Mesendoderm (in vitro differentiated cells): ENCODE data around the gene INTS12.

Experiments used
- DNase-seq: peaks from one replicate; pipeline ENCODE4 v3.0.0; 2013
- H2AK5ac ChIP-seq: 2 replicates; pipeline ENCODE4 v1.6.1; 2013; ENCODE audit warnings: low read length, inconsistent platforms
- H2BK120ac ChIP-seq: 2 replicates; pipeline ENCODE4 v1.6.1; 2013; ENCODE audit warnings: low read depth, mild to moderate bottlenecking, low read length, moderate library complexity, mixed read lengths
- H2BK15ac ChIP-seq: replicated peaks from 2 replicates; pipeline ENCODE4 v1.6.1; 2013; ENCODE audit warnings: low read depth, mild to moderate bottlenecking, moderate library complexity
- H2BK5ac ChIP-seq: 2 replicates; pipeline ENCODE4 v1.6.1; 2013; ENCODE audit warnings: low read length, inconsistent platforms
- H3K18ac ChIP-seq: 2 replicates; pipeline ENCODE4 v1.6.1; 2013; ENCODE audit warnings: mild to moderate bottlenecking, low read length, mixed read lengths
- H3K23ac ChIP-seq: one replicate; pipeline ENCODE4 v1.6.1; 2013; ENCODE audit warnings: low read length
- H3K27ac ChIP-seq: 2 replicates; pipeline ENCODE4 v1.5.1; 2013; ENCODE audit warnings: low read depth, mild to moderate bottlenecking, inconsistent platforms, low read length, moderate library complexity
- H3K27me3 ChIP-seq: 2 replicates; pipeline ENCODE4 v1.6.1; 2013; ENCODE audit warnings: low read length, control low read depth, mild to moderate bottlenecking, inconsistent platforms; ENCODE audit not compliant: insufficient read depth, poor library complexity
- H3K36me3 ChIP-seq: 2 replicates; pipeline ENCODE4 v1.6.1; 2013; ENCODE audit warnings: low read length, inconsistent platforms; ENCODE audit not compliant: control insufficient read depth, insufficient read depth
- H3K4ac ChIP-seq: one replicate; pipeline ENCODE4 v1.6.1; 2013; ENCODE audit warnings: low read depth, mild to moderate bottlenecking, low read length, moderate library complexity
- H3K4me1 ChIP-seq: 2 replicates; pipeline ENCODE4 v1.6.1; 2013; ENCODE audit warnings: low read depth, low read length, inconsistent platforms; ENCODE audit not compliant: control insufficient read depth
- H3K4me2 ChIP-seq: 2 replicates; pipeline ENCODE4 v1.6.1; 2013; ENCODE audit warnings: low read length
- H3K4me3 ChIP-seq: 2 replicates; pipeline ENCODE4 v1.5.1; 2013; ENCODE audit warnings: mild to moderate bottlenecking, low read length
- H3K56ac ChIP-seq: one replicate; pipeline ENCODE4 v1.6.1; 2013; ENCODE audit warnings: low read length
- H3K79me1 ChIP-seq: 2 replicates; pipeline ENCODE4 v1.6.1; 2013; ENCODE audit warnings: low read length, inconsistent platforms
- H3K79me2 ChIP-seq: 2 replicates; pipeline ENCODE4 v1.6.1; 2013; ENCODE audit warnings: mild to moderate bottlenecking, low read length; ENCODE audit not compliant: control insufficient read depth, insufficient read depth
- H3K9ac ChIP-seq: 2 replicates; pipeline ENCODE4 v1.6.1; 2013; ENCODE audit warnings: low read length, inconsistent platforms
- H4K5ac ChIP-seq: one replicate; pipeline ENCODE4 v1.6.1; 2013; ENCODE audit warnings: low read length
- H4K8ac ChIP-seq: one replicate; pipeline ENCODE4 v1.6.1; 2013; ENCODE audit warnings: low read depth, mild to moderate bottlenecking, control low read depth, low read length, moderate library complexity
- WGBS: extraction: QIAGEN DNeasy Blood & Tissue Kit; methylation state at CpG from one replicate; pipeline ENCODE4 v1.1.7; 2013; ENCODE audit warnings: low lambda C conversion rate, missing lambda C conversion rate; ENCODE audit not compliant: insufficient coverage; ENCODE audit errors: extremely low coverage; 5-methylcytosine and 5-hydroxymethylcytosine counted together

Gene INTS12

DNA sequence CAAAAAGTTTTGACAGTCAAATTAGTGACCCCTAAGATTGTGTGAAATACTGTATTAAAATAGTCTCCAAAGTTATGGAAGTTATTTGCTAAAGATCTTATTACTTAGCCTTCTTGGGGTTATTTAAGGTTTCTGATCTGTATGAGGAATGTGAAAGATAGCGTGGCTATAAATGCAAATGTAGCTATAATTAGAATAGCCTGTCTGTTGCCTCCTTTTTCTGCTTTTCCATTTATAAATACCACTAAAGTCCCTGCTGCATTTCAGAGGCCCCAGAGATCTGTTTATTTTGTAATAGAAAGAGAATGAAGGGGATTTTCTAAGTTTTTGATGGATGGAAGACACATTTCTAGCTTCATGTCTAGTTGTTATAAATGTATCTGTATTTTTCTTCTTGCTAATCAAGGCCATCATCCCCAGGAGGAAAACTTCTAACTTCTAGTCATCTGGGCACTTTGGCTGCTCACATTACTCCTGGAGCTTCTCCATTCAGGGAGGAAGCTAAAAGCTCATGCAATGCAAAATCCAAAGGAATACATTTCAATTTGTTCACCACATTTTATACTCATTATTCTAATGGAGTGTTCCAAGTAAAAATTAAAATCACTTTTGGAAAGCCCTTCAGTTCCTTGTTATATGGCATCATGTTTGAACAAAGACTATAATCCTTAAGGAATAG, 73.9 kb downstream of the INTS12 start:
- no peaks in the 10 kb centered on the region for H3K27me3 ChIP-seq
- H2AK5ac ChIP-seq, result no peak overlapping the region
- no peak overlapping the region for H3K23ac ChIP-seq
- H3K4me2 ChIP-seq, result no peak overlapping the region
- H3K4me1 ChIP-seq, result no peaks in the 10 kb centered on the region
- no peak overlapping the region for H3K4me3 ChIP-seq
- WGBS, result no CpG with 5 or more reads among the region's 1 CpG
- no peaks in the 10 kb centered on the region for H3K79me2 ChIP-seq
- H3K36me3 ChIP-seq, result no peaks in the 10 kb centered on the region
- H2BK15ac ChIP-seq, result no peak overlapping the region
- no peak overlapping the region for H3K56ac ChIP-seq
- no peak for DNase-seq
- H3K27ac ChIP-seq, result no peak overlapping the region
- no peak overlapping the region for H3K18ac ChIP-seq
- H3K9ac ChIP-seq, result no peak overlapping the region
- no peak overlapping the region for H4K5ac ChIP-seq
- no peak overlapping the region for H3K4ac ChIP-seq
- no peak overlapping the region for H2BK120ac ChIP-seq
- no peak overlapping the region for H2BK5ac ChIP-seq
- no peaks in the 10 kb centered on the region for H3K79me1 ChIP-seq
- no peak overlapping the region for H4K8ac ChIP-seq

DNA sequence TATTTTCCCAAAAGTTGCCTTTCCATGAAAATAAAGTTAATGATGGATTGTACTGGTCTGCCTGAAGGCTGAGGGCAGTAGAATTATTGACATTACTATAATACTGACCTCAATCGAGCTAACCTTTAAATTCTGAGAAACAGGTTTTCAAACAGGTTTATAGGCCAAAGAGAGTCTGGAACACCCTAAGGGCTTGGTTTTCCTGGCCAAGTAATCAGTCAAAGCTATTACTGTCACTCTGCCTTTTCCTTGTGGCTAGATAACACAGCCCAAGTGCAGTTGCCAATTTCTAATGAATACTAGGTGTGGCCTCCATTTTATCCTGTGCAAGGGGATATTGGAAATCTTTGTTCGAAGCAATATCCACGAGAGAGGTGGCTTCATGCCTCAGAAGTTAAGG, 75.2 kb downstream of the INTS12 start:
- no CpG with 5 or more reads among the region's 3 CpGs for WGBS
- DNase-seq, result no peak
- H4K8ac ChIP-seq, result no peak overlapping the region

More for the DNA sequence above, 75.2 kb downstream of the INTS12 start:
- Histone ChIP-seq H3K4me3 (no peak overlapping the region), H3K27ac (no peak overlapping the region), H3K36me3 (no peaks in the 10 kb centered on the region), H4K5ac (no peak overlapping the region), H2BK120ac (no peak overlapping the region), H2BK15ac (no peak overlapping the region), H2AK5ac (no peak overlapping the region), H3K79me2 (no peaks in the 10 kb centered on the region), H3K18ac (no peak overlapping the region), H3K23ac (no peak overlapping the region), H3K4me2 (no peak overlapping the region), H3K4me1 (no peaks in the 10 kb centered on the region), H3K4ac (no peak overlapping the region), H3K56ac (no peak overlapping the region), H3K9ac (no peak overlapping the region), H2BK5ac (no peak overlapping the region), H3K27me3 (no peaks in the 10 kb centered on the region), H3K79me1 (no peaks in the 10 kb centered on the region)
